Testis (tissue), 3 donors: Measurements from ENCODE around the gene GMDS. TPM values are rescaled to one million over a fixed set of nuclear protein-coding genes. Genes with fewer than 3 reads are reported as not detected.

Source experiments
- DNase-seq: peaks from one replicate; pipeline ENCODE4 v3.0.0-alpha.2; 2019
- H3K27ac ChIP-seq, 2 donors: fragments of 200-600 bp; sonication (generic); one replicate each; pipeline ENCODE4 v1.5.1; 2019
- H3K27me3 ChIP-seq: fragments of 200-600 bp; sonication (generic); one replicate; pipeline ENCODE4 v1.5.1; 2019
- H3K36me3 ChIP-seq: fragments of 200-600 bp; sonication (generic); one replicate; pipeline ENCODE4 v1.5.1; 2017; ENCODE audit warnings: low read depth; ENCODE audit errors: missing control alignments
- H3K4me1 ChIP-seq: fragments of 200-600 bp; sonication (generic); one replicate; pipeline ENCODE4 v1.5.1; 2019
- H3K4me3 ChIP-seq, 2 donors: fragments of 200-600 bp; sonication (generic); one replicate each; pipeline ENCODE4 v1.5.1; 2017 to 2019
- H3K9me3 ChIP-seq: fragments of 200-600 bp; sonication (generic); one replicate; pipeline ENCODE4 v1.5.1; 2017
- POLR2A ChIP-seq: fragments of 450-650 bp; IDR thresholded peaks from one replicate; pipeline ENCODE4 v1.6.1; 2017; ENCODE audit warnings: antibody characterized with exemption, mild to moderate bottlenecking, moderate library complexity
- WGBS, 2 donors: methylation state at CpG; one replicate each; pipeline ENCODE4 v1.1.5; 2018; 5-methylcytosine and 5-hydroxymethylcytosine counted together
- intact Hi-C: fragments of 100-400 bp; cut with DNase I; formaldehyde crosslinking; loops from one replicate; pipeline ENCODE4 v1.15.1; 2023; ENCODE audit warnings: low total_unique reads
- polyA plus RNA-seq: library from polyadenylated mRNA; stranded (reverse); fragments of 350-450 nt; fragmentation: Illumina TruSeq; extraction: RNeasy Lipid Tissue Mini Kit (QIAGEN cat#74804); gene quantifications from one replicate; pipeline ENCODE4 v1.2.3, GENCODE V29; 2014; ENCODE audit warnings: low read depth, low replicate concordance; ENCODE audit not compliant: insufficient read depth
- total RNA-seq, 2 donors: library from RNA; depleted of rRNA; stranded (reverse); fragments of >200 nt; gene quantifications; one replicate each; pipeline ENCODE4 v1.2.3, GENCODE V29; 2016
- TF ChIP-seq, protein P1 (sequence below), 3 experiments: fragments of 450-650 bp in 2 of 3; fragments of 200-600 bp in 1 of 3; sonication (generic) in 1 of 3; IDR thresholded peaks; one replicate each; pipeline ENCODE4 v1.5.1; 2016 to 2019; ENCODE audit warnings: antibody characterized with exemption in 3 of 3, mild to moderate bottlenecking in 2 of 3, moderate library complexity in 1 of 3

Gene GMDS
- total and polyA plus RNA-seq, 3 donors from 2014 or later: 19.6 to 31.1 (median 22.2) TPM

DNA sequence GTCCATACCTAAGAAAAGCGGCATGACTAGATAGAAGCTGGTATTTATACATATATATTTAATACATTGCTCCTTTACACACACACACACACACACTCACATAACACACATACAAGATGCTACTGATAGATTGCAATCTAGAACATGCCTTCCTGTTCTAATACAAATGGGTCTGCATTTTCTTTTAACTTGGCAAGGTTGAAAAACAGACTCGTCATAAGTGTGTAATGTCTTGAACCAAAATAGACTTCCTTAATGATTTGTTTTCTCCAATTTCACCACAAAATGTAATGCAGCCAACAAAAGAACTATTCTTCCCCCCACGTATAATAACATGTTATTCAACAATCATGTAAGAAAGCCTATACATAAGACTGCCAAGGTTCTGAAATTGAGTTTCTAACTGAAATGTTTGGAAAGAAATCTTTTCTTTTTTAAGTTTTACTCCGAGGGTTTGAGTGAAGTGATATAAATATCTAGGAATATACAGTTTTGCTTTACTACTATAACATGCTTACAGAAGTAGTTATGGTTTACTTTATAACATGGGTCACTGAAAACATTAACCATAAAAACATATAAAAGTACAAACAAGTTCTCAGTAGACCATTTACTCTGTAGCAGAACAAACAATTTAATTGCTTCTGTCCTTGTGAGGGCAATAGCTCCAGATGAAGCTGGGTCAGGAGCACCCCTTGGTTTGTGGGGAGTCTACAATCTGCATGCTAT is 428.2 kb downstream of the GMDS start:
- Histone ChIP-seq H3K9me3 (no peaks in the 10 kb centered on the region), H3K27ac (no peak overlapping the region), H3K4me1 (no peaks in the 10 kb centered on the region), H3K36me3 (no peaks in the 10 kb centered on the region), H3K4me3 (no peak overlapping the region), H3K27me3 (no peaks in the 10 kb centered on the region)
- no peak for DNase-seq
- TF ChIP-seq, protein P1, sequence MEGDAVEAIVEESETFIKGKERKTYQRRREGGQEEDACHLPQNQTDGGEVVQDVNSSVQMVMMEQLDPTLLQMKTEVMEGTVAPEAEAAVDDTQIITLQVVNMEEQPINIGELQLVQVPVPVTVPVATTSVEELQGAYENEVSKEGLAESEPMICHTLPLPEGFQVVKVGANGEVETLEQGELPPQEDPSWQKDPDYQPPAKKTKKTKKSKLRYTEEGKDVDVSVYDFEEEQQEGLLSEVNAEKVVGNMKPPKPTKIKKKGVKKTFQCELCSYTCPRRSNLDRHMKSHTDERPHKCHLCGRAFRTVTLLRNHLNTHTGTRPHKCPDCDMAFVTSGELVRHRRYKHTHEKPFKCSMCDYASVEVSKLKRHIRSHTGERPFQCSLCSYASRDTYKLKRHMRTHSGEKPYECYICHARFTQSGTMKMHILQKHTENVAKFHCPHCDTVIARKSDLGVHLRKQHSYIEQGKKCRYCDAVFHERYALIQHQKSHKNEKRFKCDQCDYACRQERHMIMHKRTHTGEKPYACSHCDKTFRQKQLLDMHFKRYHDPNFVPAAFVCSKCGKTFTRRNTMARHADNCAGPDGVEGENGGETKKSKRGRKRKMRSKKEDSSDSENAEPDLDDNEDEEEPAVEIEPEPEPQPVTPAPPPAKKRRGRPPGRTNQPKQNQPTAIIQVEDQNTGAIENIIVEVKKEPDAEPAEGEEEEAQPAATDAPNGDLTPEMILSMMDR (IDR thresholded peaks at IDR 0.05): no peak
- TF ChIP-seq POLR2A: no peak
- 70 to 74% methylated on average over 4 of the region's 4 CpGs for WGBS, 2 donors
- intact Hi-C loops: no loop called here

GRCh38 chr6:1815827-1816452 is 429.5 kb downstream of the GMDS start:
- Histone ChIP-seq H3K4me1 (no peaks in the 10 kb centered on the region), H3K27me3 (no peaks in the 10 kb centered on the region), H3K9me3 (no peaks in the 10 kb centered on the region), H3K4me3 (no peak overlapping the region), H3K36me3 (no peaks in the 10 kb centered on the region), H3K27ac (no peak overlapping the region)
- TF ChIP-seq POLR2A: no peak
- TF ChIP-seq, protein P1 (IDR thresholded peaks at IDR 0.05): no peak
- no peak for DNase-seq
- WGBS, 2 donors: 81 to 88% methylated on average over 8 of the region's 8 CpGs
- intact Hi-C loops: no loop called here

GRCh38 chr6:1814279-1814678 is 431.1 kb downstream of the GMDS start:
- intact Hi-C loops: no loop called here

DNA sequence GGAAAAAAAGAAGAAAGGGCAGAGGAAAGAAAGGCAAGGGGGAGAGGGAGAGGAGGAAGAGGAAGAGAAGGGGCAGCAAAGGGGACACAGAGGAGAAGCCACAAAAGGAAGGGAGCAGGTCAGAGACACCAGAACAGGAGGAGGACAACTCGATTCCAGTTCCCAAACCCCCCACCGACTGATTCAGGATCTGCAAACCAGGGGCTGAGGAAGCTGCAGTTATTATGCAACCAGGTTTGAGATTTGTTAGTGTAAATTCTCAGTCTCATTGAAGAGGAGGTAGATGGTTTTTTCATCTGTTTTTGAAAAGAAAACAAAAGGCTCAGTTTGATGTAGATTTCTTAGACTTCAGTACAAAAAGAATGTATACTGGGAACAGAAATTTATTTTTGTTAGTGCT is 432.9 kb downstream of the GMDS start:
- no peak overlapping the region for H3K4me3 ChIP-seq
- DNase-seq: no peak
- H3K27me3 ChIP-seq: no peaks in the 10 kb centered on the region
- 94 to 96% methylated on average over 2 of the region's 2 CpGs for WGBS, 2 donors
- H3K9me3 ChIP-seq: no peaks in the 10 kb centered on the region
- intact Hi-C loops: no loop called here
- H3K4me1 ChIP-seq: no peaks in the 10 kb centered on the region
- TF ChIP-seq, protein P1 (IDR thresholded peaks at IDR 0.05): no peak
- no peaks in the 10 kb centered on the region for H3K36me3 ChIP-seq
- no peak overlapping the region for H3K27ac ChIP-seq

More at GRCh38 chr6:1814279-1814678, 431.1 kb downstream of the GMDS start:
- Histone ChIP-seq H3K4me3 (no peak overlapping the region), H3K36me3 (no peaks in the 10 kb centered on the region), H3K27me3 (no peaks in the 10 kb centered on the region), H3K9me3 (no peaks in the 10 kb centered on the region), H3K27ac (no peak overlapping the region), H3K4me1 (no peaks in the 10 kb centered on the region)
- 31 to 39% methylated on average over 4 of the region's 4 CpGs for WGBS, 2 donors
- TF ChIP-seq, protein P1 (IDR thresholded peaks at IDR 0.05): no peak
- no peak for TF ChIP-seq POLR2A
- DNase-seq: no peak
